Mammary epithelial cell (primary cell): ENCODE measurements around the gene MARCKS.

Source experiments
- CTCF ChIP-seq, 2 donors: IDR thresholded peaks in 1 of 2; conservative IDR thresholded peaks in 1 of 2; 2 replicates each; pipeline ENCODE4 v1.5.1; 2011 to 2012; ENCODE audit warnings: inconsistent platforms in 2 of 2, low read length in 2 of 2, mild to moderate bottlenecking in 2 of 2, control low read depth in 1 of 2, low read depth in 1 of 2; ENCODE audit not compliant: insufficient read depth in 1 of 2; ENCODE audit errors: extremely low read depth in 1 of 2
- EZH2 ChIP-seq: IDR thresholded peaks from 2 replicates; pipeline ENCODE4 v1.6.1; 2012; ENCODE audit warnings: low read length, inconsistent platforms, borderline replicate concordance

GRCh38 chr6:113886512-113886911 lies 29.4 kb downstream of the MARCKS start:
- TF ChIP-seq CTCF (conservative IDR thresholded peaks at IDR 0.05 in 1 of 2, IDR thresholded peaks at IDR 0.05 in 1 of 2; ENCODE audit: extremely low read depth in 1 of 2, insufficient read depth in 1 of 2, low read depth in 1 of 2, low read length in 2 of 2): no peak
- no peak for TF ChIP-seq EZH2
